GM12878 (cell line): ENCODE data around the gene HPRT1. TPM values are rescaled to one million over a fixed set of nuclear protein-coding genes. Genes with fewer than 3 reads are reported as not detected.

Experiments used
- ATAC-seq: fragments of 200-7000 bp; cut with Tn5 transposase; 3 replicates; pipeline ENCODE4 v1.9.1; 2020; ENCODE audit warnings: mild to moderate bottlenecking, moderate library complexity
- BruUV-seq: library from RNA; stranded (reverse); fragments of 400-500 nt; replicated peaks from 2 replicates; lab custom pipeline; 2021; lab: Mats Ljungman, UMichigan
- CTCF ChIA-PET: fragments of 300-600 bp; sonication (Branson Sonifier 250); formaldehyde crosslinking; extraction: SDS; loops from one replicate; lab custom pipeline; 2021; ENCODE audit warnings: inconsistent platforms; lab: Yijun Ruan, JAX
- POLR2A ChIA-PET: fragments of 350-600 bp; formaldehyde crosslinking; extraction: SDS; loops from one replicate; lab custom pipeline; 2021; ENCODE audit warnings: inconsistent platforms; lab: Charles Lee
- RAD21 ChIA-PET: fragments of 300-600 bp; sonication (Branson Sonifier 250); formaldehyde crosslinking; loops from one replicate; lab custom pipeline; 2023; ENCODE audit warnings: antibody characterized with exemption; ENCODE audit not compliant: unreplicated experiment; lab: Charles Lee
- SMC1A ChIA-PET: fragments of 300-600 bp; sonication (Branson Sonifier 250); formaldehyde crosslinking; loops from one replicate; lab custom pipeline; 2023; ENCODE audit not compliant: unreplicated experiment, uncharacterized antibody; lab: Charles Lee
- DNase-seq: peaks from one replicate; pipeline ENCODE4 v3.0.0-alpha.2; 2011; ENCODE audit warnings: low read depth, low spot score
- FAIRE-seq: peaks from 3 replicates; lab custom pipeline; 2011; peaks lifted over from hg19 to GRCh38; lab: Jason Lieb, UNC
- H2AFZ ChIP-seq: 2 replicates; pipeline ENCODE4 v1.6.0; 2011; ENCODE audit warnings: low read depth, low read length, control low read depth; ENCODE audit not compliant: control insufficient read depth
- H3K27ac ChIP-seq: 2 replicates; pipeline ENCODE4 v1.5.1; 2011; ENCODE audit warnings: control low read depth; ENCODE audit not compliant: control insufficient read depth, insufficient read depth
- H3K27me3 ChIP-seq, 2 experiments: replicated peaks in 1 of 2; 2 replicates each; pipeline versions ENCODE4 v1.6.0 to v1.6.1; 2011; ENCODE audit warnings: low read length in 1 of 2; ENCODE audit not compliant: control insufficient read depth in 2 of 2, insufficient read depth in 2 of 2
- H3K36me3 ChIP-seq, 2 experiments: 2 replicates each; pipeline ENCODE4 v1.5.1; 2011; ENCODE audit warnings: low read length in 1 of 2; ENCODE audit not compliant: control insufficient read depth in 2 of 2, insufficient read depth in 2 of 2
- H3K4me1 ChIP-seq: 2 replicates; pipeline ENCODE4 v1.6.1; 2011; ENCODE audit warnings: mild to moderate bottlenecking, low read length, moderate library complexity, mixed read lengths; ENCODE audit not compliant: control insufficient read depth, insufficient read depth
- H3K4me2 ChIP-seq: 2 replicates; pipeline ENCODE4 v1.6.0; 2011; ENCODE audit warnings: control low read depth; ENCODE audit not compliant: control insufficient read depth, insufficient read depth
- H3K4me3 ChIP-seq: fragments of 200-600 bp; sonication (generic); 2 replicates; pipeline ENCODE4 v1.5.1; 2016
- H3K79me2 ChIP-seq: 2 replicates; pipeline ENCODE4 v1.6.0; 2011; ENCODE audit warnings: low read length; ENCODE audit not compliant: control insufficient read depth, insufficient read depth
- H3K9ac ChIP-seq: 2 replicates; pipeline ENCODE4 v1.8.0; 2011; ENCODE audit warnings: low read length, control low read depth, mixed read lengths; ENCODE audit not compliant: control insufficient read depth, insufficient read depth
- H3K9me3 ChIP-seq: replicated peaks from 3 replicates; pipeline ENCODE4 v1.5.1; 2011; ENCODE audit warnings: mild to moderate bottlenecking, low read length; ENCODE audit not compliant: control insufficient read depth, insufficient read depth
- H4K20me1 ChIP-seq: 2 replicates; pipeline ENCODE4 v1.6.0; 2011; ENCODE audit not compliant: control insufficient read depth, insufficient read depth
- ASH2L ChIP-seq: fragments of 300-600, 200-600 bp; sonication (generic); IDR thresholded peaks from 2 replicates; pipeline ENCODE4 v1.6.1; 2017; ENCODE audit warnings: low read depth, mild to moderate bottlenecking, borderline replicate concordance
- BRCA1 ChIP-seq: IDR thresholded peaks from 2 replicates; pipeline ENCODE4 v1.6.1; 2011; ENCODE audit warnings: low read depth, low read length, improper control_type of control experiment
- CBX5 ChIP-seq: sonication (generic); IDR thresholded peaks from 2 replicates; pipeline ENCODE4 v1.6.1; 2016; ENCODE audit warnings: low read depth, moderate library complexity, mild to moderate bottlenecking, inconsistent platforms
- MTA3 ChIP-seq: IDR thresholded peaks from 2 replicates; pipeline ENCODE4 v1.6.1; 2012; ENCODE audit warnings: low read length, inconsistent platforms, borderline replicate concordance
- NR2C1 ChIP-seq: fragments of 450-650 bp; IDR thresholded peaks from 2 replicates; pipeline ENCODE4 v1.6.1; 2017; ENCODE audit warnings: antibody characterized with exemption, mild to moderate bottlenecking, moderate library complexity
- RB1 ChIP-seq: fragments of 450-650 bp; formaldehyde crosslinking; IDR thresholded peaks from 2 replicates; pipeline ENCODE4 v1.6.1; 2017; ENCODE audit warnings: mild to moderate bottlenecking, borderline replicate concordance
- SMARCA5 ChIP-seq: fragments of 450-650 bp; IDR thresholded peaks from 2 replicates; pipeline ENCODE4 v1.6.1; 2017; ENCODE audit warnings: mild to moderate bottlenecking
- WGBS: methylation state at CpG from one replicate; pipeline ENCODE4 v1.1.6; 2016; ENCODE audit warnings: low lambda C conversion rate; ENCODE audit not compliant: insufficient replicate concordance, insufficient coverage; ENCODE audit errors: missing lambda C conversion rate; 5-methylcytosine and 5-hydroxymethylcytosine counted together
- in situ Hi-C: fragments of 300-500 bp; cut with MboI; formaldehyde crosslinking; loops from 9 replicates; pipeline ENCODE4 v1.14.3; 2018; ENCODE audit warnings: mixed read lengths
- intact Hi-C: fragments of 100-400 bp; cut with micrococcal nuclease; formaldehyde crosslinking; loops from one replicate; pipeline ENCODE4 v1.14.2; 2022; ENCODE audit not compliant: unreplicated experiment
- polyA plus RNA-seq, 11 experiments: library from polyadenylated mRNA; depleted of rRNA in 4 of 11; unstranded in 6 of 11; stranded (reverse) in 5 of 11; fragments of >200 nt; fragmentation: Nextera tagmentation in 4 of 11; fragmentation: Illumina TruSeq in 1 of 11; extraction: Ambion mirVana in 4 of 11; extraction: Trizol in 1 of 11; gene quantifications; 1 replicate in 1 of 11; 2 replicates in 10 of 11; pipeline versions ENCODE4 v1.2.1 to v1.2.3, GENCODE V29; 2011 to 2016; ENCODE audit warnings: inconsistent platforms in 2 of 11, missing spikeins in 2 of 11, low read depth in 1 of 11
- total RNA-seq, 4 experiments: library from RNA; depleted of rRNA in 3 of 4; stranded (reverse); fragments of >200 nt in 3 of 4; fragmentation: Illumina TruSeq in 1 of 4; extraction: Trizol in 1 of 4; gene quantifications; 2 replicates each; pipeline versions ENCODE4 v1.2.1 to v1.2.3, GENCODE V29; 2013 to 2021
- TF ChIP-seq, protein P1 (sequence below): IDR thresholded peaks from 2 replicates; pipeline ENCODE4 v1.6.1; 2012; ENCODE audit warnings: mild to moderate bottlenecking, low read depth, low read length
- TF ChIP-seq, protein P2 (sequence below): IDR thresholded peaks from 2 replicates; pipeline ENCODE4 v1.6.1; 2012; ENCODE audit warnings: low read depth, low read length, improper control_type of control experiment

The HPRT1 gene
- total and polyA plus RNA-seq, 10 of the 15 experiments (the other 5 are each of a cell fraction or from before 2014, with no cell fraction given), result 19.3 to 161 (median 92.7) TPM

DNA sequence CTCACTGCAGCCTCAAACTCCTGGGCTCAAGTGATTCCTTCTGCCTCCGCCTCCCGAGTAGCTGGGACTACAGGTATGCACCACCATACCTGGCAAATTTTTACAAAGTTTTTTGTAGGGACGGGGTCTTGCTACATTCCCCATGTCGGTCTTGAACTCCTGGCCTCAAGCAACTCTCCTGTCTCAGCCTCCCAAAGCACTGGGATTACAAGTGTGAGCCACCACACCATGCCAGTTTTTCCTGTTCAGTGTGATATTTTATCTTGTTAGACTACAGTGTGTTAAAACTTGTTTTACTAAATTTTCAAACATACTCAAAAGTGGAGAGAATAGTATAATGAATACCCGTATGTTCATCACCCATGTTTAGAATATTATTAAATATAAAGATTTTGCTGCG lies 12.1 kb downstream of the HPRT1 start:
- ChIA-PET RAD21 (no interaction called here), POLR2A (interaction anchor here (0.6 kb wide), 1 partner anchor 18 kb away, joined by 4 read pairs; no protein-coding TSS in a partner anchor), SMC1A (interaction anchor here (1.1 kb wide), 1 partner anchor 11 kb away, joined by 3 read pairs; no protein-coding TSS in a partner anchor), CTCF (no interaction called here)
- FAIRE-seq (no peak), DNase-seq (no peak), ATAC-seq (no peak)
- Histone ChIP-seq H3K4me2 (no peak overlapping the region), H3K4me1 (no peaks in the 10 kb centered on the region), H3K9me3 (no peaks in the 10 kb centered on the region), H3K27me3 (no peaks in the 10 kb centered on the region), H2AFZ (no peak overlapping the region), H3K79me2 (no peaks in the 10 kb centered on the region; the same call in 1 of the 2 replicates), H3K4me3 (no peak overlapping the region), H3K27ac (no peak overlapping the region), H3K9ac (no peak overlapping the region), H3K36me3 (no peaks in the 10 kb centered on the region), H4K20me1 (no peaks in the 10 kb centered on the region)
- TF ChIP-seq ASH2L (no peak), NR2C1 (no peak), SMARCA5 (no peak), MTA3 (no peak), BRCA1 (no peak), CBX5 (no peak), RB1 (no peak)
- TF ChIP-seq, protein P1, sequence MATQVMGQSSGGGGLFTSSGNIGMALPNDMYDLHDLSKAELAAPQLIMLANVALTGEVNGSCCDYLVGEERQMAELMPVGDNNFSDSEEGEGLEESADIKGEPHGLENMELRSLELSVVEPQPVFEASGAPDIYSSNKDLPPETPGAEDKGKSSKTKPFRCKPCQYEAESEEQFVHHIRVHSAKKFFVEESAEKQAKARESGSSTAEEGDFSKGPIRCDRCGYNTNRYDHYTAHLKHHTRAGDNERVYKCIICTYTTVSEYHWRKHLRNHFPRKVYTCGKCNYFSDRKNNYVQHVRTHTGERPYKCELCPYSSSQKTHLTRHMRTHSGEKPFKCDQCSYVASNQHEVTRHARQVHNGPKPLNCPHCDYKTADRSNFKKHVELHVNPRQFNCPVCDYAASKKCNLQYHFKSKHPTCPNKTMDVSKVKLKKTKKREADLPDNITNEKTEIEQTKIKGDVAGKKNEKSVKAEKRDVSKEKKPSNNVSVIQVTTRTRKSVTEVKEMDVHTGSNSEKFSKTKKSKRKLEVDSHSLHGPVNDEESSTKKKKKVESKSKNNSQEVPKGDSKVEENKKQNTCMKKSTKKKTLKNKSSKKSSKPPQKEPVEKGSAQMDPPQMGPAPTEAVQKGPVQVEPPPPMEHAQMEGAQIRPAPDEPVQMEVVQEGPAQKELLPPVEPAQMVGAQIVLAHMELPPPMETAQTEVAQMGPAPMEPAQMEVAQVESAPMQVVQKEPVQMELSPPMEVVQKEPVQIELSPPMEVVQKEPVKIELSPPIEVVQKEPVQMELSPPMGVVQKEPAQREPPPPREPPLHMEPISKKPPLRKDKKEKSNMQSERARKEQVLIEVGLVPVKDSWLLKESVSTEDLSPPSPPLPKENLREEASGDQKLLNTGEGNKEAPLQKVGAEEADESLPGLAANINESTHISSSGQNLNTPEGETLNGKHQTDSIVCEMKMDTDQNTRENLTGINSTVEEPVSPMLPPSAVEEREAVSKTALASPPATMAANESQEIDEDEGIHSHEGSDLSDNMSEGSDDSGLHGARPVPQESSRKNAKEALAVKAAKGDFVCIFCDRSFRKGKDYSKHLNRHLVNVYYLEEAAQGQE, result no peak
- TF ChIP-seq, protein P2, sequence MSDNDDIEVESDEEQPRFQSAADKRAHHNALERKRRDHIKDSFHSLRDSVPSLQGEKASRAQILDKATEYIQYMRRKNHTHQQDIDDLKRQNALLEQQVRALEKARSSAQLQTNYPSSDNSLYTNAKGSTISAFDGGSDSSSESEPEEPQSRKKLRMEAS, result no peak
- in situ Hi-C loops, result no loop called here
- no TSS peak for BruUV-seq
- 52% methylated on average over 6 of the region's 6 CpGs for WGBS
- intact Hi-C loops, result no loop called here
